NCI-H1417 (cell line): ENCODE data around the gene LMAN1L.
A peak's percentile ranks its signal among the peaks of the same experiment; 100 is the strongest.

Source experiments
- DNase-seq, 3 experiments: peaks; one replicate each; lab custom pipeline; 2025; lab: John Stamatoyannopoulos, UW

Gene LMAN1L

GRCh38 chr15:74837482-74838136 is 25.0 kb downstream of the LMAN1L start:
- no peak for DNase-seq

GRCh38 chr15:74838137-74838516 is 25.5 kb downstream of the LMAN1L start:
- no peak for DNase-seq

- DNase-seq = no peak
Measured at GRCh38 chr15:74838746-74839525, 26.3 kb downstream of the LMAN1L start.

GRCh38 chr15:74839526-74840395 is 27.1 kb downstream of the LMAN1L start:
- DNase-seq = no peak

- no peak for DNase-seq
Measured at GRCh38 chr15:74840851-74841775, 28.5 kb downstream of the LMAN1L start.

GRCh38 chr15:74841891-74842373 is 29.3 kb downstream of the LMAN1L start:
- DNase-seq = no peak

- DNase-seq = peak; percentile 91 to 96 (median 95)
Measured at GRCh38 chr15:74842581-74843444, 30.2 kb downstream of the LMAN1L start, which contains the start of gene ULK3. Gene ULK3, minus strand, starts transcription at chr15:74843156. Its CDS starts 51 bp downstream, at chr15:74843105.

- DNase-seq = no peak
Measured at GRCh38 chr15:74843445-74843828, 30.8 kb downstream of the LMAN1L start.

- peak in 1 of 3 experiments; percentile 42 for DNase-seq
Measured at GRCh38 chr15:74843891-74844299, 31.3 kb downstream of the LMAN1L start.

GRCh38 chr15:74844319-74845207 is 31.9 kb downstream of the LMAN1L start:
- DNase-seq = no peak

- no peak for DNase-seq
Measured at GRCh38 chr15:74845208-74845568, 32.6 kb downstream of the LMAN1L start.

GRCh38 chr15:74845581-74845980 is 32.9 kb downstream of the LMAN1L start:
- no peak for DNase-seq

- DNase-seq = no peak
Measured at GRCh38 chr15:74847432-74847831, 34.8 kb downstream of the LMAN1L start.

- DNase-seq = no peak
Measured at GRCh38 chr15:74850393-74850792, 37.8 kb downstream of the LMAN1L start.

- DNase-seq = no peak
Measured at GRCh38 chr15:74851960-74852359, 39.3 kb downstream of the LMAN1L start.

GRCh38 chr15:74854453-74855022 is 41.9 kb downstream of the LMAN1L start:
- DNase-seq = no peak

GRCh38 chr15:74855857-74856256 is 43.2 kb downstream of the LMAN1L start:
- no peak for DNase-seq

GRCh38 chr15:74856537-74856936 is 43.9 kb downstream of the LMAN1L start:
- no peak for DNase-seq
